ENCODE measurements around the gene MCM5. TPM values are rescaled to one million over a fixed set of nuclear protein-coding genes. Genes with fewer than 3 reads are reported as not detected.

Gene MCM5
- total RNA-seq, 2 donors from 2014 or later = 155 to 179 TPM

GRCh38 chr22:35422145-35422544 lies 22.2 kb downstream of the MCM5 start:
- H3K9me3 ChIP-seq (ENCODE audit: control insufficient read depth, low read length) = no peaks in the 10 kb centered on the region
- H3K36me3 Mint-ChIP-seq (ENCODE audit: low read depth) = peaks cover 62% of the 10 kb centered on the region
- H3K4me1 ChIP-seq (ENCODE audit: control insufficient read depth, insufficient read depth, low read length) = peaks cover 15% of the 10 kb centered on the region
- H3K27me3 Mint-ChIP-seq (ENCODE audit: insufficient read depth) = no peaks in the 10 kb centered on the region
- H3K27me3 ChIP-seq (ENCODE audit: control insufficient read depth, insufficient read depth, low read length, poor library complexity, severe bottlenecking) = no peaks in the 10 kb centered on the region
- no peak overlapping the region for H3K27ac Mint-ChIP-seq
- no peak overlapping the region for H3K27ac ChIP-seq (ENCODE audit: low read depth, low read length)
- H3K4me3 ChIP-seq (ENCODE audit: low read length) = no peak overlapping the region
- no peak for TF ChIP-seq CTCF (conservative IDR thresholded peaks at IDR 0.05)
- peaks cover 83% of the 10 kb centered on the region for H3K36me3 ChIP-seq (ENCODE audit: control insufficient read depth, insufficient read depth, low read length)
- H3K4me3 Mint-ChIP-seq = no peak overlapping the region
- no peaks in the 10 kb centered on the region for H3K9me3 Mint-ChIP-seq
- no peak overlapping the region for H3K9ac ChIP-seq (ENCODE audit: extremely low read depth, low read length, poor library complexity, severe bottlenecking)
- peaks cover 15% of the 10 kb centered on the region for H3K4me1 Mint-ChIP-seq
- WGBS, 2 experiments (ENCODE audit: insufficient coverage in 1 of 2, insufficient read length in 1 of 2) = 92 to 93% methylated on average over 3 to 4 of the region's 4 CpGs
- no peak for DNase-seq

DNA sequence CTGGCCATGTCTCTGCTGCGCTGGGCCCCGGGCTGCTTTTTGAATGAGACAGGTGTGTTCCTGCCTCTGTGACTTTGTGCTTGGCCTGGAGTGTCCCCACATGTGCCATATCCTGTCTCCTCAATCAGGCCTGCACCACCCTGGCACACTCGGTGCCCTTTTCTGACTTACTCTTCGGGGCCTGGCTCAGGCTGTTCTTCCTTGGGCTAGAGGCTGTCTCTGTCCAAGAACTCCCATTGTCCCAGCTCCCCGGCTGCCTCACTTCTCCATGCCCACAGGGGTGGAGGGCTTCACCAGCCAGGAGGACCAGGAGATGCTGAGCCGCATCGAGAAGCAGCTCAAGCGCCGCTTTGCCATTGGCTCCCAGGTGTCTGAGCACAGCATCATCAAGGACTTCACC lies 23.0 kb downstream of the MCM5 start:
- Mint-ChIP-seq H3K27ac (no peak overlapping the region), H3K4me1 (peaks cover 15% of the 10 kb centered on the region), H3K9me3 (no peaks in the 10 kb centered on the region), H3K36me3 (ENCODE audit: low read depth) (peaks cover 57% of the 10 kb centered on the region), H3K27me3 (ENCODE audit: insufficient read depth) (no peaks in the 10 kb centered on the region), H3K4me3 (no peak overlapping the region)
- no peak for TF ChIP-seq CTCF (conservative IDR thresholded peaks at IDR 0.05)
- WGBS, 2 experiments (ENCODE audit: insufficient coverage in 1 of 2, insufficient read length in 1 of 2) = 95 to 98% methylated on average over 6 to 9 of the region's 9 CpGs
- no peaks in the 10 kb centered on the region for H3K27me3 ChIP-seq (ENCODE audit: control insufficient read depth, insufficient read depth, low read length, poor library complexity, severe bottlenecking)
- DNase-seq = no peak
- no peak overlapping the region for H3K9ac ChIP-seq (ENCODE audit: extremely low read depth, low read length, poor library complexity, severe bottlenecking)
- H3K4me3 ChIP-seq (ENCODE audit: low read length) = no peak overlapping the region
- H3K4me1 ChIP-seq (ENCODE audit: control insufficient read depth, insufficient read depth, low read length) = peaks cover 15% of the 10 kb centered on the region
- H3K9me3 ChIP-seq (ENCODE audit: control insufficient read depth, low read length) = no peaks in the 10 kb centered on the region
- H3K27ac ChIP-seq (ENCODE audit: low read depth, low read length) = no peak overlapping the region
- H3K36me3 ChIP-seq (ENCODE audit: control insufficient read depth, insufficient read depth, low read length) = peaks cover 81% of the 10 kb centered on the region

DNA sequence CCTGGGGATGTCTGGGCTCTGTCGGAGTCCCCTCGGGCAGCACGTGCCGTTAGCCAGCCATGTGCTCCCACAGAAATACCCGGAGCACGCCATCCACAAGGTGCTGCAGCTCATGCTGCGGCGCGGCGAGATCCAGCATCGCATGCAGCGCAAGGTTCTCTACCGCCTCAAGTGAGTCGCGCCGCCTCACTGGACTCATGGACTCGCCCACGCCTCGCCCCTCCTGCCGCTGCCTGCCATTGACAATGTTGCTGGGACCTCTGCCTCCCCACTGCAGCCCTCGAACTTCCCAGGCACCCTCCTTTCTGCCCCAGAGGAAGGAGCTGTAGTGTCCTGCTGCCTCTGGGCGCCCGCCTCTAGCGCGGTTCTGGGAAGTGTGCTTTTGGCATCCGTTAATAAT lies 24.1 kb downstream of the MCM5 start:
- no peak for DNase-seq
- no peak overlapping the region for H3K27ac ChIP-seq (ENCODE audit: low read depth, low read length)
- H3K27me3 ChIP-seq (ENCODE audit: control insufficient read depth, insufficient read depth, low read length, poor library complexity, severe bottlenecking) = no peaks in the 10 kb centered on the region
- H3K4me3 ChIP-seq (ENCODE audit: low read length) = no peak overlapping the region
- no peaks in the 10 kb centered on the region for H3K27me3 Mint-ChIP-seq (ENCODE audit: insufficient read depth)
- WGBS, 2 experiments (ENCODE audit: insufficient coverage in 1 of 2, insufficient read length in 1 of 2) = 93 to 94% methylated on average over 25 to 26 of the region's 26 CpGs
- H3K4me1 ChIP-seq (ENCODE audit: control insufficient read depth, insufficient read depth, low read length) = peaks cover 15% of the 10 kb centered on the region
- no peaks in the 10 kb centered on the region for H3K9me3 ChIP-seq (ENCODE audit: control insufficient read depth, low read length)
- no peaks in the 10 kb centered on the region for H3K9me3 Mint-ChIP-seq
- H3K9ac ChIP-seq (ENCODE audit: extremely low read depth, low read length, poor library complexity, severe bottlenecking) = no peak overlapping the region
- peaks cover 59% of the 10 kb centered on the region for H3K36me3 Mint-ChIP-seq (ENCODE audit: low read depth)
- H3K4me3 Mint-ChIP-seq = no peak overlapping the region
- H3K4me1 Mint-ChIP-seq = peaks cover 15% of the 10 kb centered on the region
- H3K27ac Mint-ChIP-seq = no peak overlapping the region
- TF ChIP-seq CTCF (conservative IDR thresholded peaks at IDR 0.05) = no peak
- H3K36me3 ChIP-seq (ENCODE audit: control insufficient read depth, insufficient read depth, low read length) = peaks cover 73% of the 10 kb centered on the region
